DOHH2 (cell line): ENCODE measurements around the gene TBC1D2.

Experiments
- H3F3A ChIP-seq: fragments of 200-600 bp; sonication (generic), shearing (Covaris generic); 2 replicates; pipeline ENCODE4 v1.6.0; 2016; ENCODE audit warnings: antibody characterized with exemption, mild to moderate bottlenecking; ENCODE audit not compliant: control insufficient read depth, insufficient read depth
- H3K27ac ChIP-seq: fragments of 200-600 bp; sonication (generic); 2 replicates; pipeline ENCODE4 v1.5.1; 2014; ENCODE audit warnings: low read depth, mild to moderate bottlenecking, low read length, moderate library complexity
- H3K27me3 ChIP-seq: fragments of 200-600 bp; sonication (generic); 2 replicates; pipeline ENCODE4 v1.6.1; 2014; ENCODE audit warnings: mild to moderate bottlenecking, low read length, mixed read lengths; ENCODE audit not compliant: control insufficient read depth
- H3K36me3 ChIP-seq: fragments of 200-600 bp; sonication (generic); 2 replicates; pipeline ENCODE4 v1.6.1; 2014; ENCODE audit warnings: mild to moderate bottlenecking, low read length, moderate library complexity, mixed read lengths; ENCODE audit not compliant: control insufficient read depth
- H3K4me1 ChIP-seq: fragments of 200-600 bp; sonication (generic); 2 replicates; pipeline ENCODE4 v1.6.1; 2014; ENCODE audit warnings: mild to moderate bottlenecking, low read length, mixed read lengths; ENCODE audit not compliant: control insufficient read depth
- H3K4me2 ChIP-seq: fragments of 200-600 bp; sonication (generic); 2 replicates; pipeline ENCODE4 v1.6.0; 2014; ENCODE audit warnings: mild to moderate bottlenecking, low read length, moderate library complexity
- H3K4me3 ChIP-seq: fragments of 200-600 bp; sonication (generic); 2 replicates; pipeline ENCODE4 v1.5.1; 2014; ENCODE audit warnings: mild to moderate bottlenecking, low read length, mixed read lengths
- H3K79me2 ChIP-seq: fragments of 200-600 bp; sonication (generic); 2 replicates; pipeline ENCODE4 v1.6.1; 2014; ENCODE audit warnings: mild to moderate bottlenecking, low read length, mixed read lengths; ENCODE audit not compliant: control insufficient read depth
- H3K9me2 ChIP-seq: fragments of 200-600 bp; sonication (generic); replicated peaks from 2 replicates; pipeline ENCODE4 v1.6.1; 2014; ENCODE audit warnings: mild to moderate bottlenecking, low read length, mixed read lengths; ENCODE audit not compliant: control insufficient read depth
- H3K9me3 ChIP-seq: fragments of 200-600 bp; sonication (generic); 2 replicates; pipeline ENCODE4 v1.6.1; 2014; ENCODE audit warnings: antibody characterized with exemption, low read length, mixed read lengths; ENCODE audit not compliant: control insufficient read depth, insufficient read depth
- H4K20me1 ChIP-seq: fragments of 200-600 bp; sonication (generic); 2 replicates; pipeline ENCODE4 v1.6.0; 2014; ENCODE audit warnings: low read depth, mild to moderate bottlenecking, antibody characterized with exemption, low read length, moderate library complexity; ENCODE audit not compliant: control insufficient read depth, insufficient read depth
- EZH2phosphoT487 ChIP-seq: fragments of 200-600 bp; sonication (generic); IDR thresholded peaks from 2 replicates; pipeline ENCODE4 v1.6.1; 2017; ENCODE audit warnings: borderline replicate concordance, mild to moderate bottlenecking, antibody characterized with exemption, low read length, moderate library complexity, mixed read lengths
- TF ChIP-seq, protein P1 (sequence below): fragments of 200-600 bp; sonication (generic); IDR thresholded peaks from one replicate; pipeline ENCODE4 v1.5.1; 2014; ENCODE audit warnings: antibody characterized with exemption, mild to moderate bottlenecking, low read depth, low read length; ENCODE audit not compliant: poor library complexity, severe bottlenecking

Gene TBC1D2

DNA sequence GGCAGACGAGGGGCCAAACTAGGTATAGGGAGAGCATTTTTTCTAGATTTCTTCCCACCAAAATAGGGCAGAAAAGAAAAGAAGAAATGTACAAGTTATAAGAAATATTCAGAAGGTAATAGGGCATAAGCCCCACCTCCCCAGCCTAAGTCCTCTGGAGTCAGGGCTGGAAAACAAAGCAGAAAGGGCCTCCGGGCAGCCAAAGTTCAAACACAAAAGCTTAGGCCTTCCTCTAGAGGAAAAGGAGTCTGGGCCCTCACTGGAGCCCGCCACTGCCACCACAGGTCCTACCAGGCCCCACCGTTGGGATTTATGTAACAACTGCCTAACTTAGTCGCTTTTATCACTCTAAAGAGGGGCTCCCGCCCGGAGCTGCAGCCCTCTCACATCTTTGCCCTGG lies 27.6 kb downstream of the TBC1D2 start:
- Histone ChIP-seq H3K27me3 (no peaks in the 10 kb centered on the region), H4K20me1 (no peaks in the 10 kb centered on the region), H3K79me2 (no peaks in the 10 kb centered on the region), H3K4me1 (no peaks in the 10 kb centered on the region), H3K4me3 (no peak overlapping the region), H3K9me2 (no peaks in the 10 kb centered on the region), H3K36me3 (no peaks in the 10 kb centered on the region), H3K4me2 (no peak overlapping the region), H3K27ac (no peak overlapping the region), H3K9me3 (no peaks in the 10 kb centered on the region), H3F3A (no peaks in the 10 kb centered on the region)
- no peak for TF ChIP-seq EZH2phosphoT487
- TF ChIP-seq, protein P1, sequence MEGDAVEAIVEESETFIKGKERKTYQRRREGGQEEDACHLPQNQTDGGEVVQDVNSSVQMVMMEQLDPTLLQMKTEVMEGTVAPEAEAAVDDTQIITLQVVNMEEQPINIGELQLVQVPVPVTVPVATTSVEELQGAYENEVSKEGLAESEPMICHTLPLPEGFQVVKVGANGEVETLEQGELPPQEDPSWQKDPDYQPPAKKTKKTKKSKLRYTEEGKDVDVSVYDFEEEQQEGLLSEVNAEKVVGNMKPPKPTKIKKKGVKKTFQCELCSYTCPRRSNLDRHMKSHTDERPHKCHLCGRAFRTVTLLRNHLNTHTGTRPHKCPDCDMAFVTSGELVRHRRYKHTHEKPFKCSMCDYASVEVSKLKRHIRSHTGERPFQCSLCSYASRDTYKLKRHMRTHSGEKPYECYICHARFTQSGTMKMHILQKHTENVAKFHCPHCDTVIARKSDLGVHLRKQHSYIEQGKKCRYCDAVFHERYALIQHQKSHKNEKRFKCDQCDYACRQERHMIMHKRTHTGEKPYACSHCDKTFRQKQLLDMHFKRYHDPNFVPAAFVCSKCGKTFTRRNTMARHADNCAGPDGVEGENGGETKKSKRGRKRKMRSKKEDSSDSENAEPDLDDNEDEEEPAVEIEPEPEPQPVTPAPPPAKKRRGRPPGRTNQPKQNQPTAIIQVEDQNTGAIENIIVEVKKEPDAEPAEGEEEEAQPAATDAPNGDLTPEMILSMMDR, result no peak

DNA sequence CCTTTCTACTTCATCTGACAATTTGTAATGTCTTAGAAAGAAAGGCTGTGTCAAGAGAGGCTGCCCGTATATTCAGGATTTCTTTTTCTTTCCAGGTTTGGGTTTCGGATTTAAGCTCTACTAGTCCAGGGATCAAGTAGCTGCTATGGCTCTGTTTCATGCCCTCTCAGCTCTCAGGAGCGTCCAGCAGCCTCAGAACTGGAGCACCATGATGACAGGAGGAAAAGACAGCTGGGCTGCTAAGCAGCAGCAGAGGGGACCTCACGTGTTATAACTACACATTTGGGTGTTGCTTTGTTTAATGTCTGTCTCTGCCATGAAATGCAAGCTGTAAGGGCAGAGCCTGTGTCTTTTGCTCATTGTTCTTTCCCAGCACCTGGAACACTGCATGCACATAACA lies 28.5 kb downstream of the TBC1D2 start:
- Histone ChIP-seq H3K27me3 (no peaks in the 10 kb centered on the region), H3K4me3 (no peak overlapping the region), H3K4me2 (no peak overlapping the region), H3F3A (no peaks in the 10 kb centered on the region), H4K20me1 (no peaks in the 10 kb centered on the region), H3K79me2 (no peaks in the 10 kb centered on the region), H3K9me3 (no peaks in the 10 kb centered on the region), H3K36me3 (no peaks in the 10 kb centered on the region), H3K9me2 (no peaks in the 10 kb centered on the region), H3K27ac (no peak overlapping the region), H3K4me1 (no peaks in the 10 kb centered on the region)
- TF ChIP-seq, protein P1, result no peak
- no peak for TF ChIP-seq EZH2phosphoT487

DNA sequence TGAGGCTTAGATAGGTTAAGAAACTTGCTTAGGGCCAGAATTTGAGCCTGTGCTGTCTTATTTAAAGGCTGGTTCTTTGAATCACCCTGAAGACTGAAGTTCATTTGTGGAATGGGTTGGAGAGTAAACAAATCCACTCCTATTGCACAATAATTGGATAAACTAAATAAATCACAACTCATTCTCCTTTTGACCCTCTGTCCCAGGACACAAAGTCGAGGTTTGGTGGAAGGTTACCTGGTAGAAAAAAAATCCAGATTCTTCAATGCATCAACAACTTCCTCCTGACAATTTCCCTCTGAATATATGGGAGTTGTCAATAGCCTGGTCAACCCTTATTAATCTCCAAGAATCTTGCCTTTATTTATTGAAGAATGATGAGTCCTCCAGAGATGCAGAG lies 28.9 kb downstream of the TBC1D2 start:
- H3K9me3 ChIP-seq, result no peaks in the 10 kb centered on the region
- H3K4me2 ChIP-seq, result no peak overlapping the region
- H3K36me3 ChIP-seq, result no peaks in the 10 kb centered on the region
- no peaks in the 10 kb centered on the region for H3K79me2 ChIP-seq
- no peaks in the 10 kb centered on the region for H3K9me2 ChIP-seq
- H3F3A ChIP-seq, result no peaks in the 10 kb centered on the region
- no peak overlapping the region for H3K4me3 ChIP-seq
- no peaks in the 10 kb centered on the region for H4K20me1 ChIP-seq
- no peak overlapping the region for H3K27ac ChIP-seq
- H3K4me1 ChIP-seq, result no peaks in the 10 kb centered on the region
- TF ChIP-seq EZH2phosphoT487, result no peak
- TF ChIP-seq, protein P1, result no peak
- no peaks in the 10 kb centered on the region for H3K27me3 ChIP-seq

DNA sequence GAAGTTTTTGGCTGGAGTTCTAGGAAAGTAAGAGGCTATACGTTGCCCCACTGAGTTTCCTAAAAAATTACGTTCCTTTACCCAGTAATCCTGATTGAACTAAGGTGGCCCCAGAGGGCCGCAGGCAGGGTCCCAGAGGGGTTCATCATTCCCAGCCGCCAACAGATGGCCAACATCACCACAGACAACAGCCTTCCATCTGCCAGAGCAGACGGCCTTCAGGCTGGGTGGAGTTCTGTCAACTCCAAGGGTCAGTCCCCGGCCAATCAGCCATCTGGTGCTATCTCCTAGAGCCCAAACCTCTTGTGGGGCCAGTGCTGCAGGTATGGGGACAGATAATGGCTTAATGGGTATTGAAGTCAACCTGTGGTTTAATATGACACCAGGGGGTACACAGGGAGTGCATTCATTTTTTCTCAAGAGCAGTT lies 30.4 kb downstream of the TBC1D2 start:
- Histone ChIP-seq H3K4me1 (no peaks in the 10 kb centered on the region), H3K79me2 (no peaks in the 10 kb centered on the region), H3K36me3 (no peaks in the 10 kb centered on the region), H4K20me1 (no peaks in the 10 kb centered on the region), H3F3A (no peaks in the 10 kb centered on the region), H3K9me3 (no peaks in the 10 kb centered on the region), H3K27me3 (no peaks in the 10 kb centered on the region), H3K9me2 (no peaks in the 10 kb centered on the region), H3K4me2 (no peak overlapping the region), H3K4me3 (no peak overlapping the region), H3K27ac (no peak overlapping the region)
- TF ChIP-seq EZH2phosphoT487, result no peak
- TF ChIP-seq, protein P1, result no peak
